ENCODE measurements around the gene MS4A4E.

Gene MS4A4E

DNA sequence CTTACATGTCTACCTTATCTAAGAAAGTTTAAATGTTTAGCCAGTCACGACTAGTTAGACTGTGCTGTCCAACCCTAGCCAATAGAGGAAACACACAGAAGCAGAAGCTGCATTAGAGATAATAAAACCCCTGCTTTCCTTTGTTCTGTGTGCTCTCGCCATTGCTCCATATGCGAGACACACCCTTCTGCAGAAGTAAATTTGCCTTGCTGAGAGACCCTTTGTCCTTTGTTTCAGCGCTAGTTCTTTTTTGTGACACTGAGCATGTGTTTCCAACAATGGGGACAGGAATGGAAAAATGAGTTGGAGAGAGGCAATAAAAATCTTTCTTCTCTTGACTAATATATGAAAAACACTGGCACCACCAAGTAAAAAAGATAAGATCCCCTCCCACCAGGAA lies 18.1 kb upstream of the MS4A4E start:
- no peak overlapping the region for H3K27ac ChIP-seq (ENCODE audit: low read length)
- H3K9me3 ChIP-seq (ENCODE audit: insufficient read depth, low read depth, low read length), result peaks cover 10% of the 10 kb centered on the region
- H3K9ac ChIP-seq (ENCODE audit: low read depth, low read length), result no peak overlapping the region
- no peaks in the 10 kb centered on the region for H3K27me3 ChIP-seq (ENCODE audit: insufficient read depth, low read length)
- H3K4me3 ChIP-seq (ENCODE audit: low read length), result no peak overlapping the region
- no peaks in the 10 kb centered on the region for H3K4me1 ChIP-seq (ENCODE audit: insufficient read depth, low read length)
- H3K36me3 ChIP-seq (ENCODE audit: insufficient read depth, low read depth, low read length), result no peaks in the 10 kb centered on the region

DNA sequence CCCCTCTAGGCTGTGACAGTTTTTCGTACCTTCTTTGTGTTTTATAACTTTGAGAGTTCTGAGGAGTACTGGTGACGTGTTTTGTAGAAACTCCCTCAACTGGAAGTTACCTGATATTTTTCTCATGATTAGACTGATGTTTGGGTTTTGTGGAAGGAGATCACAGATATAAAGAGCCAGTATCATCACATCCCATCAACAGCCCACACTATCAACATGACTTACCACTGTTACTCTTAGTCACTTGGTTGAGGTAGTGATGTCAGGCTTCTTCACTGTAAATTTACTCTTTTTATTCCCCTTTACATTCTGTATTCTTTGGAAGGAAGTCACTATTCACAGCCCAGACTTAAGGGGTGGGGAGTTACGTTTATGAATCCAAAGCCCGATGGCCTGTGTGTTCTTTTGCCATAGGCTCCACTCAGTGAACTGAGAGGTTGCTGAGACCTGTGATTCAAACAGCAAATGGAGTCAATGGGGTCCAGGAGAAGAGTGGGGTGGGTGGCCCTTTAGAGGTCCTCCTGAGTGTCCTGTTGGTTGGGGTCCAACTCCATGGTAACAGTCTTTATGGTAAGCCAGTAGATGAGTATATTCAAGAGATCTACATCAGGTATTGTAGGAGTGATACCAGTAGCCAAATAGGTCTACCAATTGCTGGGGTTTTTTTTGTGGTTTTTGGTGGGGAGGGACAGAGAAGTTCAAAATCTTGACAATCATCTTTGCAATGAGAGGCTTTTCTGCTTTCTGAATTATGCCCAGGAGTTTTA lies 15.2 kb upstream of the MS4A4E start:
- H3K4me3 ChIP-seq (ENCODE audit: low read length), result no peak overlapping the region
- H3K4me1 ChIP-seq (ENCODE audit: insufficient read depth, low read length), result no peaks in the 10 kb centered on the region
- no peak overlapping the region for H3K9ac ChIP-seq (ENCODE audit: low read depth, low read length)
- no peaks in the 10 kb centered on the region for H3K27me3 ChIP-seq (ENCODE audit: insufficient read depth, low read length)
- no peaks in the 10 kb centered on the region for H3K36me3 ChIP-seq (ENCODE audit: insufficient read depth, low read depth, low read length)
- H3K27ac ChIP-seq (ENCODE audit: low read length), result no peak overlapping the region
- peaks cover 10% of the 10 kb centered on the region for H3K9me3 ChIP-seq (ENCODE audit: insufficient read depth, low read depth, low read length)

DNA sequence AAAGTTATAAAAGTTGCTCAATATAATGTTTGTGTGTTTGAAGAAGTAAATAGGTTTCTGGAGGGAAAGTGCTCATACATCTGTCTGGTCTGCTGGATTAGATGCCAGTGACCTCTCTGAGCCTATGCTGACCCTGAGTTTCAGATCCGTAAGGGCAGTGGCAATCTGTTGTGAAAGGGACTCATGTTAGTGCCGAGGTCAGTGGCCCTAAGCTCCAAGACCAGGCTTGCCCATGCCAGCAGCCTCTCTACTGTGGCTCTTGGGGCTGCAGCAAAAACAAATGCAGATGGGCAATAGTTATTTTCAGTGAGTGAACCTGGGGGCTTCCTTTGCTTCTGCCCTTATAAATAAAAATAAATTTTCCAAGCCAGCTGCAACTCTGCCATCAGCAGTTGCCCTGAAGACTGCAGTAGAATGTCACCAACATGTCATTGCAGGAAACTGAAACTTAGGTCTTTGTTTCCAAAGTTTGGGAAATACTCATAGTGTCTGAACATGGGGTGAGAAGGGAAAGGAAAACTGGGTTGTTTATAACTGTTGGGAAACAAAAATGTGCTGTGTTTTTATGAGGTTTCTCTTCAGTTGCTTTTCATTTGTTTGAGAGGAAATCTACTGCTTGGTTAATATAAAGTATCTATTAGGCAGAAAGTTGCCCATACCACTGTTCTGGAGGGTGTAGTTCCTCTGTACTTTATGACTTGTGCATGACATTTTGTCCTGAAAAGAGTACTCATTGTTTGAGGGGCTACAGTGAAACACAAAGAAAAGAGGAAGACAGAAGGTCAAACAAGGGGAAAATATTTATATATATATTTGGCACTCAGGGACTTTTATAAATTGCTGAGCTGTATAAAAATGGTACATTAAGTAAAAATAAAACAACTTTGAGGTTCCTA lies 9.5 kb upstream of the MS4A4E start:
- no peak overlapping the region for H3K9ac ChIP-seq (ENCODE audit: low read depth, low read length)
- H3K36me3 ChIP-seq (ENCODE audit: insufficient read depth, low read depth, low read length), result no peaks in the 10 kb centered on the region
- no peaks in the 10 kb centered on the region; the same call in 1 of the 2 replicates for H3K9me3 ChIP-seq (ENCODE audit: insufficient read depth, low read depth, low read length)
- H3K27ac ChIP-seq (ENCODE audit: low read length), result no peak overlapping the region
- no peaks in the 10 kb centered on the region for H3K27me3 ChIP-seq (ENCODE audit: insufficient read depth, low read length)
- H3K4me1 ChIP-seq (ENCODE audit: insufficient read depth, low read length), result no peaks in the 10 kb centered on the region
- no peak overlapping the region for H3K4me3 ChIP-seq (ENCODE audit: low read length)

DNA sequence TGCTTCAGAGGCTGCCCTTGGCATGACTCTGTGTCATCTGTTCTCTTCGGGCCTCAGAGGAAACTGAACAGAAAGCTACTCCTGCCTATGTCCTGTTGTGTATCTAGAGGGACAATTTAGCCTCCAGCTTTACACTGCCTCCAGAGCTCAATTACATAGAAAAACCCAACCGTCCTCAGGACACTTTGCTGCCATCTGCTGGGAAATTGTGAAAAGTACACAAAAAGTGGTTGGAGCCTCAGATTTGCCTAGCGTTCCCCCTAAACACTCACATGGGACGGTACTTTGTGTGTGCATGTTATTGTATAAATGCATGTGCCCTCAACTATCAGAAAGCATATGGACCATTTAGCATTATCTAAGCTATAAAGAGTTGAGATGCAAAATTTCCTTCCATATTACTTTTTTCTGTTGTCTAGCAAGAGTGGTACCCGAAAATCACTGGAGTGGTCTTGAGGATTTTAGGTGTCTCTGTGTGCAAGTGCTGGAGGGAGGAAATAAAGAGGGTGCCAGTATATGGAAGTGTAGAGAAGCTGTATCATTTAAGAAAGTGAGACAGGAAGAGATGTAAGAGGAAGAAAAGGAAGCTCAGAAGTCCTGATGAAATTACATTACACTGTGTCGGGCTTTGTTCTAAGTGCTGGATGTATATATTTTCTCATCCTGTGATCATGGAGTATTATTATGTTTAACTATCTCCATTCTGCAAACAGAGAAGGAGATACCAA lies 8.7 kb upstream of the MS4A4E start:
- Histone ChIP-seq H3K9me3 (ENCODE audit: insufficient read depth, low read depth, low read length) (no peaks in the 10 kb centered on the region; the same call in 1 of the 2 replicates), H3K27me3 (ENCODE audit: insufficient read depth, low read length) (no peaks in the 10 kb centered on the region), H3K4me1 (ENCODE audit: insufficient read depth, low read length) (no peaks in the 10 kb centered on the region), H3K36me3 (ENCODE audit: insufficient read depth, low read depth, low read length) (no peaks in the 10 kb centered on the region), H3K4me3 (ENCODE audit: low read length) (no peak overlapping the region), H3K27ac (ENCODE audit: low read length) (no peak overlapping the region), H3K9ac (ENCODE audit: low read depth, low read length) (no peak overlapping the region)

DNA sequence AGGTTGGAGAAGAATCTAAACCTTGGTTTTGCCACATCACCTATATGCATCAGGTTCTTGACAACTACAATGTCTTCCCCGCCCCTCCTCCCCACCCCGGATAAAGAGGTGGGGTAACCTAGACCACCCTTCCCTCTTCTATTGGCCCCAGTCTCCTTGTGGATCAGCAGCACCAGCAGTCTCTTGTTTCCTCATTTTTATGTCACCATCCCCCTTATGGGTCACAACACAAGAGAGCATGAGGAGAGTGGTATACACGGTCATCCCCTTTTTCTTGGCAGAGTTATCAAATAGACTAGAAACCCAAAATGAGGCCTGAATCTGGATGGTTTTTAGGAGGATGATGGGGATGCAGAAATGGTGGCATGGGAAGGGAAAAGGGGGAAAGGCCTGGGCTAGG lies 1.2 kb downstream of the MS4A4E start:
- H3K9ac ChIP-seq (ENCODE audit: low read depth, low read length), result no peak overlapping the region
- no peaks in the 10 kb centered on the region for H3K27me3 ChIP-seq (ENCODE audit: insufficient read depth, low read length)
- H3K36me3 ChIP-seq (ENCODE audit: insufficient read depth, low read depth, low read length), result no peaks in the 10 kb centered on the region

DNA sequence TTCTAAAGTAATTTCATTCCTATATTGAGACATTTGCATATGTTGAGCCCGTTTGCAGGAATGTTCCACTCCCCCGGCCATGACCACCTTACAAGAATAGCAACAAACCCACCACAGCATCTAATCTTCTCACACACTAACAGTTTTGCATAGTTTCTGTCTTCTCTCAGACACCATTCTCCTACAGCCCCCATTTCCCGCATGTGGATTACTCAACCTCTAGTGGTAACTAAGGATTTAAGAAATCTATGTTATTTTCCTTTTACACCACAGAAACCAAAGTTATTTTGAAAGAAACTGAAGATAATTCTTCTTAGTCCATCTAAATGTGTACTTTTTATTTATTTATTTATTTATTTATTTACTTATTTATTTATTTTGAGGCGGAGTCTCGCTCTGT lies 2.3 kb downstream of the MS4A4E start:
- no peaks in the 10 kb centered on the region for H3K9me3 ChIP-seq (ENCODE audit: insufficient read depth, low read depth, low read length)
- no peaks in the 10 kb centered on the region for H3K4me1 ChIP-seq (ENCODE audit: insufficient read depth, low read length)
- no peak overlapping the region for H3K4me3 ChIP-seq (ENCODE audit: low read length)
- no peak overlapping the region for H3K27ac ChIP-seq (ENCODE audit: low read length)
- no peak overlapping the region for H3K9ac ChIP-seq (ENCODE audit: low read depth, low read length)
- H3K27me3 ChIP-seq (ENCODE audit: insufficient read depth, low read length), result no peaks in the 10 kb centered on the region
- no peaks in the 10 kb centered on the region for H3K36me3 ChIP-seq (ENCODE audit: insufficient read depth, low read depth, low read length)

More for the DNA sequence above, 1.2 kb downstream of the MS4A4E start:
- Histone ChIP-seq H3K27ac (ENCODE audit: low read length) (no peak overlapping the region), H3K4me3 (ENCODE audit: low read length) (no peak overlapping the region), H3K4me1 (ENCODE audit: insufficient read depth, low read length) (no peaks in the 10 kb centered on the region), H3K9me3 (ENCODE audit: insufficient read depth, low read depth, low read length) (no peaks in the 10 kb centered on the region)

DNA sequence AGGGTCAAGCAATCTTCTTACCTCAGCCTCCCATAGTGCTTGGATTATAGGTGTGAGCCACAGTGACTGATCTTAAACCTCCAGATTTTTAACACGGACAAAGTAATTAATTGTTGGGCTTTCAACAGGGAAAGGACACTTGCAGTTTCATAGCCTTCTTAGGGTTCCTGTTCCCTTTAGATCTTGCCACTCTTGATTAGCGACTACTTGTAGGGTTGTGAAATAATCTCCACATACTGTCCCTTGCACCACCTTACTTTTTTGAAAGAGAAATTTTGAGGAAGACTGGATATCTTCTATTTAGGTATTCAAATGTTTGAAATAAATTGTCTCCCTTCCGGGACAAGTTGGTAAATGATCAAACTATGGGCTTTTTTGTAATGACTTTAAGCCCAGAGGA lies 7.6 kb downstream of the MS4A4E start:
- H3K4me3 ChIP-seq (ENCODE audit: low read length), result no peak overlapping the region

DNA sequence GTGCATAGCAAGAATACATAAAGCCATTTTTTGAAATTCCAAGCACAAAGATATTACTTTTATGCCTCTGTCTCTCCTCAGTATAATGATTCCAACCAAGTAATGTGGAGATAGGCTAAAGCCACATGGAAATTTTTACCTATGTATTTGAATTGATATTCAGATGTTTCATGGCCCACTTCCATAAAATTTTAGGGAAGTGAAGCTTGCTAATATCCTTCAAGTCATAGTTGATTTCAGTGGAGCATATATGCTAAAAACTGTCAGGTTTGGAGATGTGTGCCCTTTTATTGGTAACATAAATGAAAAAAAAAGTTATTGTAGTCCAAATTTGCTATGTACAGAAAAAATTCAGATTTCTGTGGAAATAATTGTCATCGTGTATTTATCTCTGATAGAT lies 12.3 kb downstream of the MS4A4E start:
- no peak overlapping the region for H3K9ac ChIP-seq (ENCODE audit: low read depth, low read length)
- H3K36me3 ChIP-seq (ENCODE audit: insufficient read depth, low read depth, low read length), result no peaks in the 10 kb centered on the region
- H3K9me3 ChIP-seq (ENCODE audit: insufficient read depth, low read depth, low read length), result no peaks in the 10 kb centered on the region
- H3K27ac ChIP-seq (ENCODE audit: low read length), result no peak overlapping the region
- no peaks in the 10 kb centered on the region for H3K27me3 ChIP-seq (ENCODE audit: insufficient read depth, low read length)
- H3K4me1 ChIP-seq (ENCODE audit: insufficient read depth, low read length), result no peaks in the 10 kb centered on the region
- H3K4me3 ChIP-seq (ENCODE audit: low read length), result no peak overlapping the region

More for the DNA sequence above, 7.6 kb downstream of the MS4A4E start:
- Histone ChIP-seq H3K27ac (ENCODE audit: low read length) (no peak overlapping the region), H3K9me3 (ENCODE audit: insufficient read depth, low read depth, low read length) (no peaks in the 10 kb centered on the region), H3K27me3 (ENCODE audit: insufficient read depth, low read length) (no peaks in the 10 kb centered on the region), H3K9ac (ENCODE audit: low read depth, low read length) (no peak overlapping the region), H3K4me1 (ENCODE audit: insufficient read depth, low read length) (no peaks in the 10 kb centered on the region), H3K36me3 (ENCODE audit: insufficient read depth, low read depth, low read length) (no peaks in the 10 kb centered on the region)

DNA sequence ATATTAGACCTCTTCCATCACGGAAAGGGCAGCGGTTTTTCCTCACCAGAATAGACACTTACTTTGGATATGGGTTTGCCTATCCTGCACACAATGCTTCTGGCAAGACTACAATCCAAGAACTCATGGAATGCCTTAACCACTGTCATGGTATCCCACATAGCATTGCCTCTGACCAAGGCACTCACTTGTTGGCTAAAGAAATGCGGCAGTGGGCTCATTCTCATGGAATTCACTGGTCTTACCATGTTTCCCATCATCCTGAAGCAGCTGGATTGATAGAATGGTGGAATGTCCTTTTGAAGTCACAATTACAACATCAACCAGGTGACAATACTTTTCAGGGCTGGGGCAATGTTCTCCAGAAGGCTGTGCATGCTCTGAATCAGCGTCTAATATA lies 20.8 kb downstream of the MS4A4E start:
- H3K27ac ChIP-seq (ENCODE audit: low read length), result no peak overlapping the region
- no peaks in the 10 kb centered on the region for H3K9me3 ChIP-seq (ENCODE audit: insufficient read depth, low read depth, low read length)
- no peak overlapping the region for H3K4me3 ChIP-seq (ENCODE audit: low read length)
- no peaks in the 10 kb centered on the region for H3K27me3 ChIP-seq (ENCODE audit: insufficient read depth, low read length)
- no peaks in the 10 kb centered on the region for H3K36me3 ChIP-seq (ENCODE audit: insufficient read depth, low read depth, low read length)
- peaks cover 2% of the 10 kb centered on the region; the same call in 1 of the 2 replicates for H3K4me1 ChIP-seq (ENCODE audit: insufficient read depth, low read length)
- no peak overlapping the region for H3K9ac ChIP-seq (ENCODE audit: low read depth, low read length)

DNA sequence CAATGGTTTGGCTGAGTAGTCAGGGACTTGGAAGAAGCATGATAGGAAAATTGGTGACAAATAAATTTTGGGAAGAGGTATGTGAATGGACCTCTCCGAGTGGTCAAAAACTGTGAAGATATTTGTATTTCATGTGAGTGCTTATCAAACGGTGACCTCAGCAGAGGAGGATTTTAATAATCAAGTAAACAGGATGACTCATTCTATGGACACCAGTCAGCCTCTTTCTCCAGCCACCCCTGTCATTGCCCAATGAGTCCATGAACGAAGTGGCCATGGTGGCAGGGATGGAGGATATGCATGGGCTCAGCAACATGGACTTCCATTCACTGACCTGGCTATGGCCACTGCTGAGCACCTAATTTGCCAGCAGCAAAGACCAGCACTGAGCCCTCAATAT lies 21.2 kb downstream of the MS4A4E start:
- H3K36me3 ChIP-seq (ENCODE audit: insufficient read depth, low read depth, low read length), result no peaks in the 10 kb centered on the region
- no peaks in the 10 kb centered on the region for H3K27me3 ChIP-seq (ENCODE audit: insufficient read depth, low read length)
- no peak overlapping the region for H3K27ac ChIP-seq (ENCODE audit: low read length)
- H3K4me1 ChIP-seq (ENCODE audit: insufficient read depth, low read length), result peaks cover 4% of the 10 kb centered on the region; the same call in 1 of the 2 replicates
- no peaks in the 10 kb centered on the region for H3K9me3 ChIP-seq (ENCODE audit: insufficient read depth, low read depth, low read length)
- H3K9ac ChIP-seq (ENCODE audit: low read depth, low read length), result no peak overlapping the region
- no peak overlapping the region for H3K4me3 ChIP-seq (ENCODE audit: low read length)

DNA sequence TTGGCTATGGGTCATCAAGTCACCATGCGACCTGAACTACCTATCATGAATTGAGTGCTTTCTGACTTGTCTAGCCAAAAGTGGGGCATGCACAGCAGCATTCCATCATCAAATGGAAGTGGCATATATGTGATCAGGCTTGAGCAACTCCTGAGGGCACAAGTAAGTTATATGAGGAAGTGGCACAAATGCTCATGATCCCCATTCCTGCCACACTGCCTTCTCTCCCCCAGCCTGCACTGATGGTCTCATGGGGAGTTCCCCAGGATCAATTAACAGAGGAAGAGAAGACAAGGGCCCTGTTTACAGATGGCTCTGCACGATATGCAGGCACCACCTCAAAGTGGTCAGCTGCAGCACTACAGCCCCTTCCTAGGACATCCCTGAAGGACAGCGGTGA lies 21.8 kb downstream of the MS4A4E start:
- Histone ChIP-seq H3K4me3 (ENCODE audit: low read length) (no peak overlapping the region), H3K27me3 (ENCODE audit: insufficient read depth, low read length) (no peaks in the 10 kb centered on the region), H3K36me3 (ENCODE audit: insufficient read depth, low read depth, low read length) (no peaks in the 10 kb centered on the region), H3K4me1 (ENCODE audit: insufficient read depth, low read length) (peaks cover 4% of the 10 kb centered on the region; the same call in 1 of the 2 replicates), H3K9me3 (ENCODE audit: insufficient read depth, low read depth, low read length) (no peaks in the 10 kb centered on the region), H3K9ac (ENCODE audit: low read depth, low read length) (no peak overlapping the region), H3K27ac (ENCODE audit: low read length) (no peak overlapping the region)
